Activated T-cell treated with anti-CD3 and anti-CD28 coated beads, Interleukin-2, amount 50 U/mL, for 1 hour (primary cell): ENCODE results near the gene FAM20B.
"Not testable (repeated sequence)": the region's sequence is repeated elsewhere in the genome, so short reads cannot be mapped to it uniquely, and the experiment has no call there.

Experiments used
- DNase-seq: peaks from one replicate; pipeline ENCODE4 v3.0.0-alpha.2; 2020

The FAM20B gene

DNA sequence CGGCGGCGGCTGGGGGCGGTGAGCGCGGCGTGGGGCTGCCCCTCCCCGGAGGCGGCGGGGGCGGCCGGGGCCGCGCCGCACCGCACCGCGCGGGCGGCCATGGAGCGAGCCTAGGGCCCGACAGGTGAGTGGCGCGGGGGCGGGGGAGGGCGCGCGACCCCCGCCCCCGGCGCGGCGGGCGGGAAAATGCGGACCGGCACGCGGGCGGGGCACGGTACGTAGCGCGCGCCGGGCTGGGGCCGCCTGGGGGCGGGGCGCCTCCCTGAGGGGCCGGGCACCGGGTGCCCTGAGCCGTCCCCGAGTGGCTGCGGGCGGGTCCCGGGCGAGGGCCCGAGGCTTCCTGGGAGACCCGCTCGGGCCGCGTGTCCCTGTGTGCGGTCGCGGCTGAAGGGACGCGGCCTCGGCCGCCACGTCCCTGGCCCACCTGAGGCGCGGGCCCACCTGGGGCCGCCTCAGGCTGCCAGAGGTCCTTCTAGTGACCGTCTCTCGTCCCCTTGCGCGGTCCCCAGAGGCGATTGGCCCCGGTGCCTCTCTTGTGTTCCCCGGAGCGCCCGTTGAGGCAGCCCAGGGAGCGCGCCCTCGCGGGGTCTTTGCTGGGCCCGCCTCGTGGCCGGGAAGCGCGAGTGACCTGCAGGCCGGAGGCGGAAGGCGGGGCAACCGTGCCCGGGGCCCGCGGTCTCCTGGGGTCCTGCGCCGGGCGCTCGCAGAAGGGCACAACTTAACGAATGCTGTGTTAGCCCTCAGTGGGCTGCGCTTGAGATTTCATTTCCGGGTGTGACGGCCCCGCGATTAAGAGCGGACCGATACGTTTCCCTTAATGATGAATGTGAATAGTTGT, 500 bp downstream of the FAM20B start:
- peak; percentile 81 for DNase-seq

- DNase-seq = no peak
These were observed 1.3 kb downstream of the FAM20B start for GRCh38 chr1:179026813-179027669.

GRCh38 chr1:179029321-179029759, 3.6 kb downstream of the FAM20B start:
- no peak for DNase-seq

GRCh38 chr1:179030130-179030529, 4.4 kb downstream of the FAM20B start:
- DNase-seq = no peak

GRCh38 chr1:179030683-179031082, 5.0 kb downstream of the FAM20B start:
- DNase-seq = no peak

- DNase-seq = no peak
These were observed 5.6 kb downstream of the FAM20B start for GRCh38 chr1:179031284-179031683.

- no peak for DNase-seq
These were observed 6.3 kb downstream of the FAM20B start for GRCh38 chr1:179031855-179032513.

GRCh38 chr1:179034720-179035119, 9.0 kb downstream of the FAM20B start:
- DNase-seq = no peak

- DNase-seq = no peak
These were observed 11.3 kb downstream of the FAM20B start for GRCh38 chr1:179036844-179037465.

DNA sequence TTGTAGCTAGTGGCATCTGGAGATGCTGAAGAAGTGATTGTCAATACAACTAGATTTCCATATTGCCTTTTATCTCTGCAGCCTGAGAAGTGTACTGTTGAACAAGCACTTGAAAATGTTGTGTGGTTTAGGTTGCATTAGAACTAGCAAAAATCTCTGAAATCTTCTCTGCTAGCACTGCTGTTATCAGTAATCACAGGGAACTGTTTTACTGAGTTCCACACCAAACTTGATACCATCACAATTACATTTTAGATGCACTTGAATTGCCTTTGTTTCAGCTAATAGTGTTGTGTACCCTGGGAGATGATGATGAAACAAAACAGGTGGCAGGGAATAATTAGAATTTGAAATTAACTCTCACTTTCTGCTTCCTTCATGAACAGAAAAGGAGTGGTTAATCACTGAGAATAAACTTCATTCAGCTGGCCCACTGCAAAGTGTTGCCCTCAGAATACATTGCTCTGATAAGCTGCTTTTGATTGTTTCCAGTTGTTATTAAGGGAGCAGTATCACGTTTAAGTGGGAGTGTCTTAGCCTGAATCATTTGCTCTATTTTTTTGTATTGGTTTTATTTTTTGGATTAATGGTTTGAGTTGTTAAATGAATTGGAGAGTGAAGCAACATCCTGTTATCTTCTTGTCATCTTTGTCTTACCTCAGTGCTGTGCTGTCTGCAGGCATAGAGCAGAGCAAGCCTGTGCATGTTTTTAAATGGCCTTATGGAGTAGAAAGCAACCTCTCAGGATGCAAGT, 13.0 kb downstream of the FAM20B start:
- no peak for DNase-seq

DNA sequence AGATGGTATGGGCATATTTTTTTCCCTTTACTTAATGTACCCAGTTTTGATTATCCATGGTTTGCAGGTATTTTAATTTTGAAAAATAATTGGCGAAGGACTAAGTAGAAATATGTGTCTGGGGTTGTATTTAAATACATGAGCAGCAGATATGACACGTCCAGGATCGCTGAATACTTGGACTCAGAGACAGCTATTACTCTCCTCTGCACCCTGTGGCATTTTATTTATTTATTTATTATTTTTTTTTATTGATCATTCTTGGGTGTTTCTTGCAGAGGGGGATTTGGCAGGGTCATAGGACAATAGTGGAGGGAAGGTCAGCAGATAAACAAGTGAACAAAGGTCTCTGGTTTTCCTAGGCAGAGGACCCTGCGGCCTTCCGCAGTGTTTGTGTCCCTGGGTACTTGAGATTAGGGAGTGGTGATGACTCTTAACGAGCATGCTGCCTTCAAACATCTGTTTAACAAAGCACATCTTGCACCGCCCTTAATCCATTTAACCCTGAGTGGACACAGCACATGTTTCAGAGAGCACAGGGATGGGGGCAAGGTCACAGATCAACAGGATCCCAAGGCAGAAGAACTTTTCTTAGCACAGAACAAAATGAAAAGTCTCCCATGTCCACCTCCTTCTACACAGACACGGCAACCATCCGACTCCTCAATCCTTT, 13.9 kb downstream of the FAM20B start:
- not testable (repeated sequence) for DNase-seq

GRCh38 chr1:179040175-179040551, 14.5 kb downstream of the FAM20B start:
- not testable (repeated sequence) for DNase-seq

GRCh38 chr1:179042087-179042486, 16.4 kb downstream of the FAM20B start:
- DNase-seq = no peak

- no peak for DNase-seq
These were observed 17.0 kb downstream of the FAM20B start for GRCh38 chr1:179042700-179043099.

DNA sequence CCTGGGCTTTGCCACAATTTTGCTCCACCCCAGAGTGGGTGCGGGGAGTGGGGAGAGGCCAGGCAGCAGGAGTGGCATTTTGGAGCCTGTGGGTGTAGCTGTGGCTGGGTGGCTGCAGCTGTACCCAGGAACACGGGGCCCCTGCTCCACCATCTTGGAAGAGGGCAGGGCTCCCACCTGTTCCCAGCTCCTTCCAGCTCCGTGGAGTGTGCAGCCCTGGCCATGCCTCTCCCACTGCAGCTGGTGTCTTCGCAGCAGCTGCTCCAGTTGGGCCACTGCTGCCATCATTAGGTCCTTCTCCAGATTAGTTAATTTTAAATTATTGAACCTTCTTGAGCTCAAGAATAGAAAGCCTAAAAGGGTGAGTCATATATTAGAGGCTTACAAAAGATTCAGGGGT, 17.6 kb downstream of the FAM20B start:
- DNase-seq = no peak

DNA sequence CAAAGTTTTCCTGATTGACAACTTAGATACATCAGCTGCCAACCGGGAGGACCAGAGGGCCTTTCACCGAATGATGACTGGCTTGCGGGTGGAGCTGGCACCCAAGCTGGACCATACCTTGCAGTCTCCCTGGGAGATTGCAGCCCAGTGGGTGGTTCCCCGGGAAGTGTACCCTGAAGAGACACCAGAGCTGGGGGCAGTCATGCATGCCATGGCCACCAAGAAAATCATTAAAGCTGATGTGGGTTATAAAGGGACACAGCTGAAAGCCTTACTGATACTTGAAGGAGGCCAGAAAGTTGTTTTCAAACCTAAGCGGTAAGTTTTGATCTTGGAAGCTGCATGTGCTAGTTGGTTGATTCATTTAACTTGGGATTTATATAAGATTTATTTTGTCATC, 18.2 kb downstream of the FAM20B start:
- DNase-seq = no peak

DNA sequence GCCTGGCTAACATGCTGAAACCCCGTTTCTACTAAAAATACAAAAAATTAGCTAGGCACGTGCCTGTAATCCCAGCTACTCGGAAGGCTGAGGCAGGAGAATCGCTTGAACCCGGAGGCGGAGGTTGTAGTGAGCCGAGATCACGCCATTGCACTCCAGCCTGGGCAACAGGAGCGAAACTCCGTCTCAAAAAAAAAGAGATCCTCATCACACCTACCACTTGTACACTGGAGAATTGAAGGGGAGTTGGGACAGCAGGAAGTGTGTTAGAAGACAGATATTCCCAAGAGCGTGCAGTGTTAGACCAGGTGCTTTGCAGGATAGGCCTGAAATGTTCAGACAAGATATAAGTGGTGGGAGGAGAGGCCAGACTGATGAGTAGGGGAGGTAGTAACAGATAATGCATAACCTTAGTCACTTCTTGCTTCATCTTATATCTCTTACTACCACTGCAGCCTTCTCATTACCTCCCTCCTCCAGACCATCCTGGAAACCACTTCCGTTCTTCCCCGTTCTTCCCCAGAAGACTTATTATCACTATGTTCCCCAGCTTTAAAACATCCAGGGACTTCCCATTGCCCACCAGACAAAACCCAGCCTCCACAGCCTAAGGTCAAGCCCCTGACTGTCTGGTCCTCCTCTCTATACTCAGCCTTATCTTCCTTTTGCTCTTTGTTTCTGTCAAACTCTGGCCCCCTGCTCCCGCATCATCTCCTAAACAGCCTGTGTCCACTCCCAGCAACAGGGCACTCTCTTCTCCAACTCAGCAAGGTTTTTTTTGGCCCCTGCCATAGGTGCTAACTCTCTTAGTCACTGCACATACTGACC, 21.3 kb downstream of the FAM20B start:
- DNase-seq = no peak

- no peak for DNase-seq
These were observed 21.9 kb downstream of the FAM20B start for GRCh38 chr1:179047636-179047997.

GRCh38 chr1:179048339-179049124, 22.8 kb downstream of the FAM20B start:
- DNase-seq = no peak

DNA sequence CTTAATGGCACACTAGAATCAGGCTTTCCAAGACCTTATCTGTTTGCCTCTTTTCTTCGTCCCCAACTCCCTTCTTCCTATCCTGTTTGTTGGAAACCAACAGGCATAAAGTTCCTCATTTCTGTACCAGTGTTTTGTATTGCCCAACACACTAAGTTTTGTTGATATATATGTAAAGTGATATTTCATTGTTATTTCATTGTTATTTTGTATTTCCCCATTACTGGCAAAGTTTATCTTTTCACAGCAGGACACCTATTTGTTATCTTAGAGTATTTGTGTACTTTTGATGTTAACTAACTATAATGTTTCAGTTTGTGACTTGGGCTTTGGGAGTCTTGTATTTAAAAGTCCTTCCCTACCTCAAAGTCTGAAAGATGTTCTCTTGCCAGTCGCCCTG, 27.1 kb downstream of the FAM20B start:
- DNase-seq = no peak
